Mesothelial cell of epicardium (in vitro differentiated cells): ENCODE results near the gene ANO3. TPM values are rescaled to one million over a fixed set of nuclear protein-coding genes. Genes with fewer than 3 reads are reported as not detected.
"Not testable (repeated sequence)": the region's sequence is repeated elsewhere in the genome, so short reads cannot be mapped to it uniquely, and the experiment has no call there.

Source experiments
- DNase-seq, 2 experiments: peaks; one replicate each; pipeline ENCODE4 v3.0.0; 2021; ENCODE audit warnings: low spot score in 2 of 2; ENCODE audit not compliant: unreplicated experiment in 2 of 2
- H3K27ac Mint-ChIP-seq: 2 replicates; pipeline ENCODE4 v1.8.0; 2021; ENCODE audit warnings: mixed read lengths
- H3K27me3 Mint-ChIP-seq: 2 replicates; pipeline ENCODE4 v1.8.0; 2021; ENCODE audit warnings: low read depth, mixed read lengths
- H3K36me3 Mint-ChIP-seq: 2 replicates; pipeline ENCODE4 v1.8.0; 2021; ENCODE audit warnings: mixed read lengths
- H3K4me1 Mint-ChIP-seq: 2 replicates; pipeline ENCODE4 v1.8.0; 2021; ENCODE audit warnings: mixed read lengths
- H3K4me3 Mint-ChIP-seq: 2 replicates; pipeline ENCODE4 v1.8.0; 2021; ENCODE audit warnings: mild to moderate bottlenecking, moderate library complexity, mixed read lengths
- H3K9me3 Mint-ChIP-seq: 2 replicates; pipeline ENCODE4 v1.8.0; 2021; ENCODE audit warnings: mixed read lengths
- total RNA-seq: library from RNA; stranded (reverse); gene quantifications from 3 replicates; pipeline ENCODE4 v1.2.1, GENCODE V29; 2021
- TF ChIP-seq, protein P1 (sequence below): fragments of 200-600 bp; sonication (generic); IDR thresholded peaks from one replicate; pipeline ENCODE4 v1.5.0; 2021; ENCODE audit warnings: antibody characterized with exemption; ENCODE audit not compliant: unreplicated experiment

Gene ANO3
- total RNA-seq, 1 donor from 2014 or later = 0.13 TPM

DNA sequence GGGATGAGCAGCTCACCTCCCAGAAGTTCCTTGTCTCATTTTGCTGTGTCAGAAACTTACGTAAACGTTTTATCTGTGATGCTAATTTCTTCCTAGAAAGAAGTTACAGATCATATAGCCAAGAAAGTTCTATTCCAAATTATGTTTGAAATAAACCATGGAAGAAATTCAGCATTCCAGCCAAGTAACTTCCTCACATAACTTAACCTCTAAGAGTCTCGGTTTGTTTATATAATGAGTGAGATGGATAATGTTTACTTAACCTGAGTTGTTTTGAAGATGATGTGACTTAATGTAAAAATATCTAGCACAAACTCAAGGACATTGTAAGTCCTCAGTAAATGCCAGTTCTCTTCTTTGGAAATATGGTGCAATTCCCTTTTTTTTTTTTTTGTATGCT, 249.0 kb downstream of the ANO3 start:
- Mint-ChIP-seq H3K27me3 (no peaks in the 10 kb centered on the region), H3K36me3 (no peaks in the 10 kb centered on the region), H3K4me3 (no peak overlapping the region), H3K27ac (peak overlapping the region; percentile 28), H3K4me1 (peaks cover 28% of the 10 kb centered on the region), H3K9me3 (no peaks in the 10 kb centered on the region)
- no peak for DNase-seq
- TF ChIP-seq, protein P1, sequence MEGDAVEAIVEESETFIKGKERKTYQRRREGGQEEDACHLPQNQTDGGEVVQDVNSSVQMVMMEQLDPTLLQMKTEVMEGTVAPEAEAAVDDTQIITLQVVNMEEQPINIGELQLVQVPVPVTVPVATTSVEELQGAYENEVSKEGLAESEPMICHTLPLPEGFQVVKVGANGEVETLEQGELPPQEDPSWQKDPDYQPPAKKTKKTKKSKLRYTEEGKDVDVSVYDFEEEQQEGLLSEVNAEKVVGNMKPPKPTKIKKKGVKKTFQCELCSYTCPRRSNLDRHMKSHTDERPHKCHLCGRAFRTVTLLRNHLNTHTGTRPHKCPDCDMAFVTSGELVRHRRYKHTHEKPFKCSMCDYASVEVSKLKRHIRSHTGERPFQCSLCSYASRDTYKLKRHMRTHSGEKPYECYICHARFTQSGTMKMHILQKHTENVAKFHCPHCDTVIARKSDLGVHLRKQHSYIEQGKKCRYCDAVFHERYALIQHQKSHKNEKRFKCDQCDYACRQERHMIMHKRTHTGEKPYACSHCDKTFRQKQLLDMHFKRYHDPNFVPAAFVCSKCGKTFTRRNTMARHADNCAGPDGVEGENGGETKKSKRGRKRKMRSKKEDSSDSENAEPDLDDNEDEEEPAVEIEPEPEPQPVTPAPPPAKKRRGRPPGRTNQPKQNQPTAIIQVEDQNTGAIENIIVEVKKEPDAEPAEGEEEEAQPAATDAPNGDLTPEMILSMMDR = no peak

DNA sequence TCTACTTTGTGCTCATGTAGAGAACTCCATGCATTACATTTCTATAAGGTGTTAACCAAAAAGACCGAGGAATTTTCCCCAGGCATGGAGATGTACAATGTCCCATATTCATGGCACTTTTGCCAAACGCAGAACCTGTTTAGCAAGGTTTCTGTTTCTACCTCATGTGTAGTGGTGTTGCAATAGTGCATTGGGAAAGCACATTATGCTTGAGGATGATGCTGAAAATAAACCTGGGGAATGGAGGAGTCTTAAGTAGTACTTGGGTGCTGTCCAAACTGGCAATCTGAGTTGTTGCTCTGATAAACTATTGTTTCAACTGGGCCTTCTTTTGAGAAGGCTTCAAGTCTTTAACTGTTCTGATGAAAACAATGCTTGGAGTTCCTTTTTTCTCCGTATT, 251.6 kb downstream of the ANO3 start:
- Mint-ChIP-seq H3K9me3 (no peaks in the 10 kb centered on the region), H3K4me1 (peaks cover 28% of the 10 kb centered on the region), H3K4me3 (no peak overlapping the region), H3K36me3 (no peaks in the 10 kb centered on the region), H3K27me3 (no peaks in the 10 kb centered on the region), H3K27ac (no peak overlapping the region)
- TF ChIP-seq, protein P1 = no peak
- DNase-seq = no peak

DNA sequence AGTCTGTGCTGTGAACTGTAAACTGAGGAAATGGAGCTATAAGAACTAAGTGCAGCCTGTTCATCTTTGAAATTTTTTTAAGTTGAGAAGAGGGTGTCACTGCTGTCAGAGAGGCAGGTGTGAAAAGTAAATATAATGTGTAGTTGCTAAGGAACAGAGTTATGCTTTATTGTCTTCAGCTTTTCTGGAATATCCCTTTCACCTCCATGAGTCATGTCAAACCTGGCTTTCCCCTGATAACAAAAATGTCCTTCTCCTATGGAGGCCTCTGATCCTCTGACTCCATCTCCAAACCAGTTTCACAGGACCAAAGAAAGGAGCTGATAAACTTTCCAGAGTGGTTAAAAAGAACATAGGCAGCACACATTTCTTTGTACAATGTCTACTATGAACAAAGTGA, 252.9 kb downstream of the ANO3 start:
- Mint-ChIP-seq H3K4me3 (no peak overlapping the region), H3K27ac (no peak overlapping the region), H3K9me3 (no peaks in the 10 kb centered on the region), H3K36me3 (no peaks in the 10 kb centered on the region), H3K27me3 (no peaks in the 10 kb centered on the region), H3K4me1 (peaks cover 16% of the 10 kb centered on the region)
- no peak for DNase-seq
- TF ChIP-seq, protein P1 = no peak

DNA sequence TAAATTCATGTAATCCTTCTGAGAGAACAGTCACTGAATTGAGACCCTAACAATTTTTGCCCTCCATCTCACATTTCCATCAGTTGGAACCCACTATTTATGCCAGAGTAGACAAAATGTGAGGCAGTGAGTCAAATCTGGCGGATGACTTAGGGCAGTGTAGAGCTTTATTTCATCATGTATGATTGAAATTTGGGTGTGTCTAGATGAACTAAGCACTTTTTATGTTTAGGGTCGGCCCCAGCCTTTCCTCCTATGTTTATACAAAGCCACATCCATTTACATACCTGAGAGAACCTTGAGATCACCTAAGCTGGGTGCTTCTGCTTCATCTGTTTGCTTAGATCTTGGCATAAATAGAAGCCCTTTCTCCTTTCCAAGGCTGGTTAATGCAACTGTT, 255.1 kb downstream of the ANO3 start:
- Mint-ChIP-seq H3K27me3 (no peaks in the 10 kb centered on the region), H3K27ac (no peak overlapping the region), H3K9me3 (peaks cover 11% of the 10 kb centered on the region), H3K4me1 (peaks cover 6% of the 10 kb centered on the region), H3K4me3 (no peak overlapping the region), H3K36me3 (no peaks in the 10 kb centered on the region)
- TF ChIP-seq, protein P1 = no peak
- DNase-seq = no peak

DNA sequence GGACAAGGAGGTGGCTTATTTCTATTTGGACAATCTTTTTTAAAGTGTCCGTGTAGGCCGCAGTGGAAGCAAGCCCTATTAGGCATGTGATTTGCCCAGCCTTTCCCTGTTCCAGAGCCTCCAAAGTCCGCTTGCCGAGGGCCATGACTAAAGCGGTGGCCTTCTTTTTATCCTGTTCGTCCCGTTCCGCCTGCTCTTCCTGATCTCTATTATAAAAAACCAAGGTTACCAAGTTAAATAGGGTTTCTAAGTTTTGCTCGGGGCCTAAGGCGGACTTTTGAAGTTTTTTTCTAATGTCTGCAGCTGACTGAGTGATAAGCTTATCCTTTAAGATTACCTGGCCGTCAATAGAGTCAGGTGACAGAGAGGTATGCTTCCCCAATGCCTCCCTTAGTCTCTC, 261.8 kb downstream of the ANO3 start:
- Mint-ChIP-seq H3K36me3 (no peaks in the 10 kb centered on the region), H3K4me1 (no peaks in the 10 kb centered on the region), H3K27me3 (no peaks in the 10 kb centered on the region), H3K9me3 (peaks cover 11% of the 10 kb centered on the region), H3K27ac (no peak overlapping the region), H3K4me3 (no peak overlapping the region)
- DNase-seq = no peak
- TF ChIP-seq, protein P1 = no peak

DNA sequence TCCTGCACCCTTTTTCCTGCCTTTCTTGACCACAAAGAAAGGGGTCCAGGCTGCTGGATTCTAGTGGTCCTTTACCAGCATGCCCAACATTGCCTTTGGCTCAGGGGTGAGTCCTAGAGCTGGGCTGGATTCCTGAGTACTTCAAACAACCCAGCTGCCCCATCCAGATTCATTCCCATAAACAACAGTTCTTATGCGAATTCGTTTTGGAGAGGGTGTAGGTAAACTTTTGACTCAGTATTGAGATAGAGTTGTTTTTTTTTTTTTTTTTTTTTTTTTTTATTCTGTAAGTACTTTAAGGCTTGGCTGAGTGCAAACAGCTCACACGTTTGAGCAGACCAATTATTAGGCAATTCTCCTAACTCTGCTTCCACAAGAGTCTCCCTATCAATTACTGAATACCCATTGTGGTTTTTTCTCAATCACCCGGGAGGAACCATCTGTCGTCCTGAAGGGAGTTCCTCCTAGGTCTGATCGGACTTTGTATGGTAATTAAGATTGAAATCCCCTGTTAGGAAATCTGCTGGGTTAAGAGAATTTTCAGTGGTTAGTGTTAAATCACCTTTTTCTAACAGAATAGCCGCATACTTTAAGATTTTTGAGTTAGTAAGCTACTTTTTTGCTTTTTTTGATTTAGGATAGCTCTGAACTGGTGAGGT, 263.4 kb downstream of the ANO3 start:
- H3K36me3 Mint-ChIP-seq, H3K4me3 Mint-ChIP-seq, H3K4me1 Mint-ChIP-seq, DNase-seq, H3K27ac Mint-ChIP-seq, H3K27me3 Mint-ChIP-seq: not testable (repeated sequence)
- peaks cover 11% of the 10 kb centered on the region for H3K9me3 Mint-ChIP-seq

DNA sequence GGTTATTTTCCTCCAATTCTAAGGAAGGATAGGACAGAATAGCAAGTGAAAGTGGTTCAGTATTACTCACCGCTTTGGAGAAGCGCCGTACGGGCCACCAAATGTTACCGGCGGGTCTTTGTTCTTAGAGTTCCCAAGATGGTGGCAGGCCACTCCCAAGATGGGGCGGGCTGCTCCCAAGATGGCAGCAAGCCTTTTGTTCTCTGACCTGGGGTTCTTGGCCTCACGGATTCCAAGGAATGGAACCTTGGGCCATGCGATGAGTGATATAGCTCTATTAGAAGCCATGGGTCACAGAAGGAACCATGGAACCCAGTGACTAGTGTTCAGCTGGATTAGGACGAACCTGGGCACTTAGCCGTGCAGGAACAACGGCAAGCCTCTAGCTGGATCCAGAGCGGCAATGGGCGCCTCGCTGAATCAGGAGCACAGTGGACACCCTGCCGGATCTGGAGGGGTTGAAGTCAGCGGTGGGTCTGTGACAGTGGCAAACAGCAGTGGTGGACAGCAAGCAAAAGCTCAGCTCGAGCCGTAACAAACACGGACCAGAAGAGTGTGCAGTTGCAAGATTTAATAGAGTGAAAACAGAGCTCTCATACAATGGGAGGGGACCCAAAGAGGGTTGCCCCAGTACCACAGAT, 265.2 kb downstream of the ANO3 start:
- H3K27ac Mint-ChIP-seq, DNase-seq, H3K27me3 Mint-ChIP-seq, H3K9me3 Mint-ChIP-seq, H3K4me3 Mint-ChIP-seq, H3K4me1 Mint-ChIP-seq, H3K36me3 Mint-ChIP-seq: not testable (repeated sequence)
